ENCODE data around the gene SORL1.

DNA sequence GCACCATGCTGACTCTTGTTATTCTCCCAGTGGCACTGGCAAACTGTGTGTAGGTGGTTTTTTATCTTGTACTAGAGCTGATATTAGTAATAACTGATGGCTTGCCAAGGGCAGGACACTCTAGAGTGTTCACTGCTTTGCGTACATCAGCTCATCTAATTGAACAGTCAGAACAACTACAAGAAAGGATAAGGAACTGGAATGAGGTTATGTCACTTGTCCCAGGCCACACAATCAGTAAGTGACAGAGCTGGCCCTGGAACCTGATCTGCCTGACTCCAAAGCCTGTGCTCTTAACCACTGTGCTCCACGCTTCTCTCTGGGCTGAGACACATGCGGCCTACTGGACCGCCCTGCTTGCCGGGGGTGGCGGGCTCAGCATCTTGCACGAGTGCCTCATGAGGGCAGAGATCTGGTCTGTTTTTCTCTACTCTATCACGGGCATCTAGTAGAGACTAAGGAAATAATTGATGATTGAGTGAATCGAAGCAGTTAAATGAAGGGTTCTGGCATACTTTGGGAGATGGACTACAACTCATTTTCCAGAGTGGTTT lies 156.5 kb downstream of the SORL1 start:
- TF ChIP-seq, protein P1, sequence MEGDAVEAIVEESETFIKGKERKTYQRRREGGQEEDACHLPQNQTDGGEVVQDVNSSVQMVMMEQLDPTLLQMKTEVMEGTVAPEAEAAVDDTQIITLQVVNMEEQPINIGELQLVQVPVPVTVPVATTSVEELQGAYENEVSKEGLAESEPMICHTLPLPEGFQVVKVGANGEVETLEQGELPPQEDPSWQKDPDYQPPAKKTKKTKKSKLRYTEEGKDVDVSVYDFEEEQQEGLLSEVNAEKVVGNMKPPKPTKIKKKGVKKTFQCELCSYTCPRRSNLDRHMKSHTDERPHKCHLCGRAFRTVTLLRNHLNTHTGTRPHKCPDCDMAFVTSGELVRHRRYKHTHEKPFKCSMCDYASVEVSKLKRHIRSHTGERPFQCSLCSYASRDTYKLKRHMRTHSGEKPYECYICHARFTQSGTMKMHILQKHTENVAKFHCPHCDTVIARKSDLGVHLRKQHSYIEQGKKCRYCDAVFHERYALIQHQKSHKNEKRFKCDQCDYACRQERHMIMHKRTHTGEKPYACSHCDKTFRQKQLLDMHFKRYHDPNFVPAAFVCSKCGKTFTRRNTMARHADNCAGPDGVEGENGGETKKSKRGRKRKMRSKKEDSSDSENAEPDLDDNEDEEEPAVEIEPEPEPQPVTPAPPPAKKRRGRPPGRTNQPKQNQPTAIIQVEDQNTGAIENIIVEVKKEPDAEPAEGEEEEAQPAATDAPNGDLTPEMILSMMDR (conservative IDR thresholded peaks at IDR 0.05): no peak
- TF ChIP-seq EZH2 (IDR thresholded peaks at IDR 0.05; ENCODE audit: low read depth): no peak
